Measurements from ENCODE around the gene EML3. TPM values are rescaled to one million over a fixed set of nuclear protein-coding genes. Genes with fewer than 3 reads are reported as not detected.

Gene EML3
- total and polyA plus RNA-seq, 2 of the 13 experiments (the other 11 are each of a cell fraction or from before 2014, with no cell fraction given): 10.6 to 12.3 TPM

DNA sequence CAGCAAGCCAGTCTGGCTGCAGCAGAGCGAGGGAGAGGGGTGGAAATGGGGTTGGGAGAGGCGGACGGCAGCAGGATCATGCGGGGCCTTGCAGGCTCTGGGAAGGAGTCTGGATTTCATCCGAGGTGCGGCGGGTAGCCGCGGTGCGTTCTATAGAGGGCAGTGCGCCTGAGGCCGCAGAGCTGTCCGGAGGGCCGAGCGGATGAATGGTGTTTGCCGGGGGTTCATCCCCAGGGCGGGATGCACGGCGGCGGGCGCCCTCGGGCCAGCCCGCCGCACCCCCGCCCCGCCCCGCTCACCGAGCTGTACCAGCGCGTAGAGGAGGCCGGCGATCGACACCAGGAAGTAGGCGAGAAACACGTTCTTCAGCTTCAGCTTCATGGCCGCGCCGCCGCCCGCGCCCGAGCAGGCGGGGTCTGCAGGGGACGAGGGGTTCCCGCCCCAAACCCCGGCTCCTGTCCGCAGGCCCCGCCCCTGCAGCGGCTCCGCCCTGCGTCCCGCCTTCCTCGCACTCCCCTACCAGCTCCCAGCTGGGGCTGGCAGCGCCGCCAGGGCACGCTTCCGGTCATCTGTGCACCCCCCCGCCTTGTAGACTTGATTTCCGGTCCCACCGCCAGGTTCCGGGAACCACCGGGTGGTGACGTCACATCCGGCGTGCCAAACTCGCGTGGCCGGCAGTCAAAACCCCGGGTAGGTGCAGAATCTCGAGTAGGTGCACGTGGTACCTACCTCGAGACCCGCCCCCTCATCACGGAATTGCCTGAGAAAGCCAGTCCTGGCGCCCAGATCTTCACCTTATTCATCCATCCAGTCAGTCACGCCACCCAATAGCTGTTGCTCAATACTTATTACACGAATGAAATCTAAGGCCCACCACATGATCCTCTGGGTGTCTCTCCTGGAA, 9.2 kb upstream of the EML3 start, which contains the start of gene B3GAT3 (continued):
- TF ChIP-seq, protein P1, sequence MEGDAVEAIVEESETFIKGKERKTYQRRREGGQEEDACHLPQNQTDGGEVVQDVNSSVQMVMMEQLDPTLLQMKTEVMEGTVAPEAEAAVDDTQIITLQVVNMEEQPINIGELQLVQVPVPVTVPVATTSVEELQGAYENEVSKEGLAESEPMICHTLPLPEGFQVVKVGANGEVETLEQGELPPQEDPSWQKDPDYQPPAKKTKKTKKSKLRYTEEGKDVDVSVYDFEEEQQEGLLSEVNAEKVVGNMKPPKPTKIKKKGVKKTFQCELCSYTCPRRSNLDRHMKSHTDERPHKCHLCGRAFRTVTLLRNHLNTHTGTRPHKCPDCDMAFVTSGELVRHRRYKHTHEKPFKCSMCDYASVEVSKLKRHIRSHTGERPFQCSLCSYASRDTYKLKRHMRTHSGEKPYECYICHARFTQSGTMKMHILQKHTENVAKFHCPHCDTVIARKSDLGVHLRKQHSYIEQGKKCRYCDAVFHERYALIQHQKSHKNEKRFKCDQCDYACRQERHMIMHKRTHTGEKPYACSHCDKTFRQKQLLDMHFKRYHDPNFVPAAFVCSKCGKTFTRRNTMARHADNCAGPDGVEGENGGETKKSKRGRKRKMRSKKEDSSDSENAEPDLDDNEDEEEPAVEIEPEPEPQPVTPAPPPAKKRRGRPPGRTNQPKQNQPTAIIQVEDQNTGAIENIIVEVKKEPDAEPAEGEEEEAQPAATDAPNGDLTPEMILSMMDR (CRISPR knock-in tag; IDR thresholded peaks at IDR 0.05): peak; percentile 39
- TF ChIP-seq PHF8 (CRISPR knock-in tag; IDR thresholded peaks at IDR 0.05): peak; percentile 66
- TF ChIP-seq, protein P2, sequence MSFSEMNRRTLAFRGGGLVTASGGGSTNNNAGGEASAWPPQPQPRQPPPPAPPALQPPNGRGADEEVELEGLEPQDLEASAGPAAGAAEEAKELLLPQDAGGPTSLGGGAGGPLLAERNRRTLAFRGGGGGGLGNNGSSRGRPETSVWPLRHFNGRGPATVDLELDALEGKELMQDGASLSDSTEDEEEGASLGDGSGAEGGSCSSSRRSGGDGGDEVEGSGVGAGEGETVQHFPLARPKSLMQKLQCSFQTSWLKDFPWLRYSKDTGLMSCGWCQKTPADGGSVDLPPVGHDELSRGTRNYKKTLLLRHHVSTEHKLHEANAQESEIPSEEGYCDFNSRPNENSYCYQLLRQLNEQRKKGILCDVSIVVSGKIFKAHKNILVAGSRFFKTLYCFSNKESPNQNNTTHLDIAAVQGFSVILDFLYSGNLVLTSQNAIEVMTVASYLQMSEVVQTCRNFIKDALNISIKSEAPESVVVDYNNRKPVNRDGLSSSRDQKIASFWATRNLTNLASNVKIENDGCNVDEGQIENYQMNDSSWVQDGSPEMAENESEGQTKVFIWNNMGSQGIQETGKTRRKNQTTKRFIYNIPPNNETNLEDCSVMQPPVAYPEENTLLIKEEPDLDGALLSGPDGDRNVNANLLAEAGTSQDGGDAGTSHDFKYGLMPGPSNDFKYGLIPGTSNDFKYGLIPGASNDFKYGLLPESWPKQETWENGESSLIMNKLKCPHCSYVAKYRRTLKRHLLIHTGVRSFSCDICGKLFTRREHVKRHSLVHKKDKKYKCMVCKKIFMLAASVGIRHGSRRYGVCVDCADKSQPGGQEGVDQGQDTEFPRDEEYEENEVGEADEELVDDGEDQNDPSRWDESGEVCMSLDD (CRISPR knock-in tag; IDR thresholded peaks at IDR 0.05; ENCODE audit: borderline replicate concordance): peak; percentile 46; the same call in 1 of the 2 replicates
- TF ChIP-seq POLR2A (IDR thresholded peaks at IDR 0.05; ENCODE audit: insufficient read depth in 1 of 2, low read depth in 2 of 2, low read length in 2 of 2): peak; percentile 42 to 89
- TF ChIP-seq MIXL1 (CRISPR knock-in tag; IDR thresholded peaks at IDR 0.05): peak; percentile 74; the same call in 1 of the 2 replicates
- peak; percentile 98 for TF ChIP-seq REPIN1 (CRISPR knock-in tag; IDR thresholded peaks at IDR 0.05; ENCODE audit: borderline replicate concordance, low read depth)
- no peak for TF ChIP-seq EHMT2 (IDR thresholded peaks at IDR 0.05; ENCODE audit: borderline replicate concordance, low read depth, low read length)
- TF ChIP-seq, protein P3, sequence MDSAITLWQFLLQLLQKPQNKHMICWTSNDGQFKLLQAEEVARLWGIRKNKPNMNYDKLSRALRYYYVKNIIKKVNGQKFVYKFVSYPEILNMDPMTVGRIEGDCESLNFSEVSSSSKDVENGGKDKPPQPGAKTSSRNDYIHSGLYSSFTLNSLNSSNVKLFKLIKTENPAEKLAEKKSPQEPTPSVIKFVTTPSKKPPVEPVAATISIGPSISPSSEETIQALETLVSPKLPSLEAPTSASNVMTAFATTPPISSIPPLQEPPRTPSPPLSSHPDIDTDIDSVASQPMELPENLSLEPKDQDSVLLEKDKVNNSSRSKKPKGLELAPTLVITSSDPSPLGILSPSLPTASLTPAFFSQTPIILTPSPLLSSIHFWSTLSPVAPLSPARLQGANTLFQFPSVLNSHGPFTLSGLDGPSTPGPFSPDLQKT (CRISPR knock-in tag; IDR thresholded peaks at IDR 0.05; ENCODE audit: borderline replicate concordance): peak; percentile 44; the same call in 1 of the 2 replicates
- TF ChIP-seq KLF6 (CRISPR knock-in tag; IDR thresholded peaks at IDR 0.05): peak; percentile 83; the same call in 1 of the 2 replicates
- TF ChIP-seq SP1 (IDR thresholded peaks at IDR 0.05): no peak
- peak; percentile 73 for TF ChIP-seq SP1 (CRISPR knock-in tag; IDR thresholded peaks at IDR 0.05)
- no peak for TF ChIP-seq HNRNPK (IDR thresholded peaks at IDR 0.05; ENCODE audit: low read depth, low read length, poor library complexity, severe bottlenecking)
- TF ChIP-seq, protein P4, sequence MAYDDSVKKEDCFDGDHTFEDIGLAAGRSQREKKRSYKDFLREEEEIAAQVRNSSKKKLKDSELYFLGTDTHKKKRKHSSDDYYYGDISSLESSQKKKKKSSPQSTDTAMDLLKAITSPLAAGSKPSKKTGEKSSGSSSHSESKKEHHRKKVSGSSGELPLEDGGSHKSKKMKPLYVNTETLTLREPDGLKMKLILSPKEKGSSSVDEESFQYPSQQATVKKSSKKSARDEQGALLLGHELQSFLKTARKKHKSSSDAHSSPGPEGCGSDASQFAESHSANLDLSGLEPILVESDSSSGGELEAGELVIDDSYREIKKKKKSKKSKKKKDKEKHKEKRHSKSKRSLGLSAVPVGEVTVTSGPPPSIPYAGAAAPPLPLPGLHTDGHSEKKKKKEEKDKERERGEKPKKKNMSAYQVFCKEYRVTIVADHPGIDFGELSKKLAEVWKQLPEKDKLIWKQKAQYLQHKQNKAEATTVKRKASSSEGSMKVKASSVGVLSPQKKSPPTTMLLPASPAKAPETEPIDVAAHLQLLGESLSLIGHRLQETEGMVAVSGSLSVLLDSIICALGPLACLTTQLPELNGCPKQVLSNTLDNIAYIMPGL (CRISPR knock-in tag; IDR thresholded peaks at IDR 0.05; ENCODE audit: borderline replicate concordance in 1 of 2, low read depth in 1 of 2): peak in 1 of 2 experiments; percentile 86; a peak in 2 of 4 replicates
- no peak for TF ChIP-seq ZNF484 (CRISPR knock-in tag; IDR thresholded peaks at IDR 0.05; ENCODE audit: borderline replicate concordance, low read depth)
- peak; percentile 99 for TF ChIP-seq ETV5 (CRISPR knock-in tag; IDR thresholded peaks at IDR 0.05; ENCODE audit: borderline replicate concordance)
- TF ChIP-seq MEIS1 (CRISPR knock-in tag; IDR thresholded peaks at IDR 0.05; ENCODE audit: borderline replicate concordance): no peak
- TF ChIP-seq, protein P5, sequence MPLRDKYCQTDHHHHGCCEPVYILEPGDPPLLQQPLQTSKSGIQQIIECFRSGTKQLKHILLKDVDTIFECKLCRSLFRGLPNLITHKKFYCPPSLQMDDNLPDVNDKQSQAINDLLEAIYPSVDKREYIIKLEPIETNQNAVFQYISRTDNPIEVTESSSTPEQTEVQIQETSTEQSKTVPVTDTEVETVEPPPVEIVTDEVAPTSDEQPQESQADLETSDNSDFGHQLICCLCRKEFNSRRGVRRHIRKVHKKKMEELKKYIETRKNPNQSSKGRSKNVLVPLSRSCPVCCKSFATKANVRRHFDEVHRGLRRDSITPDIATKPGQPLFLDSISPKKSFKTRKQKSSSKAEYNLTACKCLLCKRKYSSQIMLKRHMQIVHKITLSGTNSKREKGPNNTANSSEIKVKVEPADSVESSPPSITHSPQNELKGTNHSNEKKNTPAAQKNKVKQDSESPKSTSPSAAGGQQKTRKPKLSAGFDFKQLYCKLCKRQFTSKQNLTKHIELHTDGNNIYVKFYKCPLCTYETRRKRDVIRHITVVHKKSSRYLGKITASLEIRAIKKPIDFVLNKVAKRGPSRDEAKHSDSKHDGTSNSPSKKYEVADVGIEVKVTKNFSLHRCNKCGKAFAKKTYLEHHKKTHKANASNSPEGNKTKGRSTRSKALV (CRISPR knock-in tag; IDR thresholded peaks at IDR 0.05): peak; percentile 37; the same call in 1 of the 2 replicates
- peak; percentile 73 for TF ChIP-seq GATAD2A (CRISPR knock-in tag; IDR thresholded peaks at IDR 0.05)
- TF ChIP-seq ZNF451 (CRISPR knock-in tag; IDR thresholded peaks at IDR 0.05): no peak

Measured in HepG2 (cell line).